Skeletal muscle tissue (tissue), 4 donors: Measurements from ENCODE around the gene CRADD. TPM values are rescaled to one million over a fixed set of nuclear protein-coding genes. Genes with fewer than 3 reads are reported as not detected.

Source experiments
- H3K27ac ChIP-seq: one replicate; pipeline ENCODE4 v1.7.0; 2013; ENCODE audit warnings: mild to moderate bottlenecking, low read depth, low read length, inconsistent platforms
- H3K27me3 ChIP-seq, 3 donors: one replicate each; pipeline ENCODE4 v1.7.0; 2013; ENCODE audit warnings: low read length in 3 of 3; ENCODE audit not compliant: control insufficient read depth in 3 of 3, insufficient read depth in 3 of 3
- H3K36me3 ChIP-seq, 3 donors: one replicate each; pipeline ENCODE4 v1.7.0; 2013; ENCODE audit warnings: low read length in 3 of 3; ENCODE audit not compliant: control insufficient read depth in 3 of 3, insufficient read depth in 3 of 3
- H3K4me1 ChIP-seq, 3 donors: one replicate each; pipeline ENCODE4 v1.7.0; 2013; ENCODE audit warnings: low read length in 3 of 3, mild to moderate bottlenecking in 3 of 3; ENCODE audit not compliant: control insufficient read depth in 3 of 3, insufficient read depth in 3 of 3
- H3K4me3 ChIP-seq, 3 donors: one replicate each; pipeline ENCODE4 v1.7.0; 2013; ENCODE audit warnings: low read length in 3 of 3
- H3K9ac ChIP-seq, 3 donors: one replicate each; pipeline ENCODE4 v1.7.0; 2013; ENCODE audit warnings: low read length in 3 of 3, mild to moderate bottlenecking in 3 of 3, moderate library complexity in 2 of 3, low read depth in 1 of 3
- H3K9me3 ChIP-seq, 3 donors: one replicate each; pipeline ENCODE4 v1.7.0; 2013; ENCODE audit warnings: low read length in 3 of 3; ENCODE audit not compliant: control insufficient read depth in 3 of 3
- total RNA-seq: library from RNA; depleted of rRNA; stranded (reverse); fragments of >200 nt; gene quantifications from one replicate; pipeline ENCODE4 v1.2.3, GENCODE V29; 2014
- donor health status: Osteomylitis.

Gene CRADD
- total RNA-seq, 1 donor from 2014 or later = 18.3 TPM

- H3K4me1 ChIP-seq = peaks cover 10 to 32% (median 20%) of the 10 kb centered on the region in 3 donors
- no peak overlapping the region for H3K9ac ChIP-seq
- no peak overlapping the region for H3K27ac ChIP-seq
- no peak overlapping the region for H3K4me3 ChIP-seq
- H3K27me3 ChIP-seq = no peaks in the 10 kb centered on the region
- no peaks in the 10 kb centered on the region for H3K36me3 ChIP-seq
- no peaks in the 10 kb centered on the region for H3K9me3 ChIP-seq
Measured at GRCh38 chr12:93825931-93826555, 148.9 kb downstream of the CRADD start.

GRCh38 chr12:93827179-93827578 lies 150.0 kb downstream of the CRADD start:
- H3K27me3 ChIP-seq = no peaks in the 10 kb centered on the region
- no peak overlapping the region for H3K4me3 ChIP-seq
- H3K4me1 ChIP-seq = peaks cover 10 to 30% (median 20%) of the 10 kb centered on the region in 3 donors
- no peak overlapping the region for H3K9ac ChIP-seq
- no peak overlapping the region for H3K27ac ChIP-seq
- no peaks in the 10 kb centered on the region for H3K36me3 ChIP-seq
- no peaks in the 10 kb centered on the region for H3K9me3 ChIP-seq

GRCh38 chr12:93827669-93828068 lies 150.5 kb downstream of the CRADD start:
- no peak overlapping the region for H3K9ac ChIP-seq
- H3K4me3 ChIP-seq = no peak overlapping the region
- no peak overlapping the region for H3K27ac ChIP-seq
- no peaks in the 10 kb centered on the region for H3K36me3 ChIP-seq
- peaks cover 10 to 28% (median 20%) of the 10 kb centered on the region in 3 donors for H3K4me1 ChIP-seq
- no peaks in the 10 kb centered on the region for H3K9me3 ChIP-seq
- H3K27me3 ChIP-seq = no peaks in the 10 kb centered on the region

GRCh38 chr12:93829016-93829415 lies 151.8 kb downstream of the CRADD start:
- peak overlapping the region in 1 of 3 donors; percentile 28 for H3K9ac ChIP-seq
- H3K36me3 ChIP-seq = no peaks in the 10 kb centered on the region
- no peak overlapping the region for H3K27ac ChIP-seq
- no peak overlapping the region for H3K4me3 ChIP-seq
- H3K4me1 ChIP-seq = peaks cover 10 to 22% (median 19%) of the 10 kb centered on the region in 3 donors
- H3K27me3 ChIP-seq = no peaks in the 10 kb centered on the region
- H3K9me3 ChIP-seq = no peaks in the 10 kb centered on the region

GRCh38 chr12:93831374-93831773 lies 154.2 kb downstream of the CRADD start:
- no peak overlapping the region for H3K9ac ChIP-seq
- H3K4me3 ChIP-seq = no peak overlapping the region
- no peaks in the 10 kb centered on the region for H3K36me3 ChIP-seq
- H3K27ac ChIP-seq = no peak overlapping the region
- H3K4me1 ChIP-seq = peaks cover 3 to 4% (median 4%) of the 10 kb centered on the region in 3 donors
- no peaks in the 10 kb centered on the region for H3K27me3 ChIP-seq
- no peaks in the 10 kb centered on the region for H3K9me3 ChIP-seq

- Histone ChIP-seq H3K4me3 (no peak overlapping the region), H3K36me3 (no peaks in the 10 kb centered on the region), H3K27me3 (no peaks in the 10 kb centered on the region), H3K9ac (no peak overlapping the region), H3K9me3 (no peaks in the 10 kb centered on the region), H3K27ac (no peak overlapping the region), H3K4me1 (peaks cover 0 to 8% (median 4%) of the 10 kb centered on the region in 3 donors)
Measured at GRCh38 chr12:93832131-93832530, 155.0 kb downstream of the CRADD start.

- peaks cover 0 to 8% (median 4%) of the 10 kb centered on the region in 3 donors for H3K4me1 ChIP-seq
- no peak overlapping the region for H3K27ac ChIP-seq
- no peaks in the 10 kb centered on the region for H3K9me3 ChIP-seq
- no peak overlapping the region for H3K4me3 ChIP-seq
- H3K9ac ChIP-seq = no peak overlapping the region
- H3K27me3 ChIP-seq = no peaks in the 10 kb centered on the region
- no peaks in the 10 kb centered on the region for H3K36me3 ChIP-seq
Measured at GRCh38 chr12:93833946-93834345, 156.8 kb downstream of the CRADD start.

GRCh38 chr12:93836620-93837260 lies 159.6 kb downstream of the CRADD start:
- H3K9me3 ChIP-seq = no peaks in the 10 kb centered on the region
- no peak overlapping the region for H3K9ac ChIP-seq
- H3K36me3 ChIP-seq = no peaks in the 10 kb centered on the region
- H3K4me3 ChIP-seq = no peak overlapping the region
- H3K27ac ChIP-seq = no peak overlapping the region
- H3K4me1 ChIP-seq = peaks cover 0 to 4% (median 4%) of the 10 kb centered on the region in 3 donors
- no peaks in the 10 kb centered on the region for H3K27me3 ChIP-seq

GRCh38 chr12:93838193-93838592 lies 161.0 kb downstream of the CRADD start:
- no peaks in the 10 kb centered on the region for H3K27me3 ChIP-seq
- no peak overlapping the region for H3K9ac ChIP-seq
- no peaks in the 10 kb centered on the region for H3K9me3 ChIP-seq
- H3K4me3 ChIP-seq = no peak overlapping the region
- peaks cover 0 to 4% (median 4%) of the 10 kb centered on the region in 3 donors for H3K4me1 ChIP-seq
- no peak overlapping the region for H3K27ac ChIP-seq
- H3K36me3 ChIP-seq = no peaks in the 10 kb centered on the region

GRCh38 chr12:93839064-93839463 lies 161.9 kb downstream of the CRADD start:
- H3K9ac ChIP-seq = no peak overlapping the region
- no peaks in the 10 kb centered on the region for H3K36me3 ChIP-seq
- no peak overlapping the region for H3K27ac ChIP-seq
- H3K4me3 ChIP-seq = no peak overlapping the region
- H3K4me1 ChIP-seq = peaks cover 0 to 4% (median 4%) of the 10 kb centered on the region in 3 donors
- no peaks in the 10 kb centered on the region for H3K9me3 ChIP-seq
- no peaks in the 10 kb centered on the region for H3K27me3 ChIP-seq
